HG02840 (cell line): Measurements from ENCODE around the gene C8A.

Source experiments
- ATAC-seq: cut with Tn5 transposase; IDR thresholded peaks from one replicate; pipeline ENCODE4 v1.9.1; 2021; ENCODE audit warnings: mild to moderate bottlenecking, moderate library complexity, moderate number of reproducible peaks; ENCODE audit not compliant: unreplicated experiment, low FRiP score

C8A gene

DNA sequence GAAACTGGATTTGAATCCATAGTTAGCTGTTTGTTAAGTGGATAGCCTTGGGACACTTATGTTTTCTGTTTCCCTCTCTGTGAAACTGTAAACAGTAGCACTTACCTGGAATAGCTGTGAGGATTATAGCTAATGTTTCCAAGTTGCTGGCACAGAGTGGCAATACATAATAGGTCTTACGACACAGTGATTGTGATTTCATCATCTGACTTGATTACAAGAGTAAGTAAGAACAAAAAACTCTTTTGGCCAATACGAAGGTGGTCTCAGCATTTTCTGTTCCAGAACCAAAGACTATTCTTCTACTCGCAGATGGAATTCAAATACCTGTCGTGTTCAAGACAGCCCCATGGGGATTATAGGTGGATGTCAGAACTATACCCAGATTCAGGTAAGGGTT is 109.1 kb downstream of the C8A start:
- ATAC-seq = no peak

DNA sequence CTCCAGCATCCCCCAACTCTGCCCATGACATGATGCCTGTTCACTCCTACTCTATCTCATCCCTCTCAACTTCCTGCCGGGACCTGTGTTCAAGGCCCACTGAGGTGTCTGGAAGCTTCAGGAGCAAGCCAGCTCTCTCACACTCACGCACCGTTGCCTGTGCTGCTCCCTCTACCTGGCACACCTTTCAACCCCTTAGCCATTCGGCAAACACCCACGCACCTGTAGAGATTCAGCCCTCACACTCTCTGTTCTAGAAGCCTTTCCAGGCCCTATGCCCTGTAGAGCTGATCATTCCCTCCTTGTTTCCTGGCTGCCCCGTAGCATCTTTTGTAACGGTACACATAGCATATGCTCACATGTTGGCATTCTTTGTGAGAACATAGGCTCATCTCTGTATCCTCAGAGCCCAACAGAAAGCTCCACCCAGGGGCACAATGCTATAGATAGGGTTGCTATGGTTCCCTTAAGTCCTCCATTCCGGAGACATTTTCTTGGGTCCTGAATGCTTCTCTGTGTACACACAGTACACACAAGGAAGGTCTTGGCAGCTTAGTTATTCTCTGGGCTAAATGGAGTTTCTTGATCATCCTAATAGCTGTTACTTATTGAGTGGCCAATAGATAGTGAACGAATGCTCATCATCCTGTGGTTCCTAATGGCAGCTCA is 109.9 kb downstream of the C8A start:
- no peak for ATAC-seq

- ATAC-seq = no peak
Observed at GRCh38 chr1:56965191-56965590, 110.6 kb downstream of the C8A start.

- ATAC-seq = no peak
Observed at GRCh38 chr1:56965916-56966697, 111.5 kb downstream of the C8A start, which contains the start of gene C8B. TSS of gene C8B (minus strand) at chr1:56966015. CDS start at chr1:56965948, 67 bp downstream.

DNA sequence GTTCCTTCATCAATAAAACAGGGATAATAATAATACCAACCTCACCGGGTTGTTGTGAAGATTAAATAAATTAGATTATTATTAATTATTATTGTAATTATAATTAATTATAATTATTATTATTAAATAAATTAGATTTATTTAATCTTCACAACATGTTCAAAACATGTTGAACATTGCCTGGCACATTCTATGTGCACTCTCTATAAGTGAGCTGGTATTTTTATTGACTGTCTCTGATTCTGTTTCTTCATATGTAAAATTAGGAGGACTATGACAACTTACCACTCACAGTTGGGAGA is 112.1 kb downstream of the C8A start:
- ATAC-seq = no peak

DNA sequence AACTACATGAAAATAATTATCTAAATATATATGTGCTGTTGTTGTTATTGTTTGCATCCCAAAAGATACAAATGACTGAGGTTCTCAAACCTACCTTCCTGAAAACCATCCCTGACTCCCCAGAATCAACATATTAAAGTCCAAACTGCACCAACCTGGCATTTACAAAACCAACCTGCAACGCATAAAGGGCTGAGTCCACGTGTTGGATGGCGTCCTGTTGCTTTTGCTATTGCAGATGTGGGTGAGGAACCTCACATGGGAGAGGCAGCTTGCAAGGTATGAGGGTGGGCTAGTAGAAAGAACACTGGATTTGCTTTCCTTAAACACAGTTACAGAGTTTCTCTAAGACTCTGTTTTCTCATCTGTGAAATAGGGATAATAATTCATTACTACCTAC is 112.8 kb downstream of the C8A start:
- ATAC-seq = no peak
